Smooth muscle cell (in vitro differentiated cells): ENCODE measurements around the gene CAMSAP3. TPM values are rescaled to one million over a fixed set of nuclear protein-coding genes. Genes with fewer than 3 reads are reported as not detected.

ENCODE experiments used
- DNase-seq: peaks from one replicate; lab custom pipeline; 2025; ENCODE audit not compliant: unreplicated experiment; lab: John Stamatoyannopoulos, UW
- H2AFZ ChIP-seq: fragments of 200-600 bp; sonication (generic); 2 replicates; pipeline ENCODE4 v1.6.0; 2016; ENCODE audit warnings: antibody characterized with exemption, low read depth, mild to moderate bottlenecking
- H3F3A ChIP-seq: fragments of 200-600 bp; sonication (generic); 2 replicates; pipeline ENCODE4 v1.6.0; 2017; ENCODE audit warnings: antibody characterized with exemption, low read depth
- H3K27ac ChIP-seq: fragments of 200-600 bp; sonication (generic); 2 replicates; pipeline ENCODE4 v1.5.1; 2016; ENCODE audit warnings: low read depth, mild to moderate bottlenecking
- H3K27me3 ChIP-seq: fragments of 200-600 bp; sonication (generic); 2 replicates; pipeline ENCODE4 v1.6.1; 2016; ENCODE audit warnings: low read depth, mild to moderate bottlenecking
- H3K36me3 ChIP-seq: fragments of 200-600 bp; sonication (generic); 2 replicates; pipeline ENCODE4 v1.5.1; 2016; ENCODE audit warnings: low read depth
- H3K4me1 ChIP-seq: fragments of 200-600 bp; sonication (generic); 2 replicates; pipeline ENCODE4 v1.5.1; 2016; ENCODE audit warnings: low read depth
- H3K4me2 ChIP-seq: fragments of 200-600 bp; sonication (generic); 2 replicates; pipeline ENCODE4 v1.6.0; 2016; ENCODE audit warnings: mild to moderate bottlenecking
- H3K4me3 ChIP-seq: fragments of 200-600 bp; sonication (generic); 2 replicates; pipeline ENCODE4 v1.5.1; 2016; ENCODE audit warnings: mild to moderate bottlenecking
- H3K79me2 ChIP-seq: fragments of 200-600 bp; sonication (generic); 2 replicates; pipeline ENCODE4 v1.6.0; 2016; ENCODE audit warnings: low read depth, mild to moderate bottlenecking
- H3K9ac ChIP-seq: fragments of 200-600 bp; sonication (generic); 2 replicates; pipeline ENCODE4 v1.6.0; 2016; ENCODE audit warnings: low read depth
- H3K9me3 ChIP-seq: fragments of 200-600 bp; sonication (generic); replicated peaks from 2 replicates; pipeline ENCODE4 v1.5.1; 2016; ENCODE audit warnings: low read depth
- H4K20me1 ChIP-seq: fragments of 200-600 bp; sonication (generic); 2 replicates; pipeline ENCODE4 v1.6.0; 2016; ENCODE audit warnings: low read depth
- WGBS: methylation state at CpG from one replicate; pipeline ENCODE4 v1.1.7; 2016; ENCODE audit warnings: low lambda C conversion rate; 5-methylcytosine and 5-hydroxymethylcytosine counted together
- polyA plus RNA-seq: library from polyadenylated mRNA; unstranded; fragments of >200 nt; fragmentation: Nextera tagmentation; extraction: Ambion mirVana; gene quantifications from 2 replicates; pipeline ENCODE4 v1.2.1, GENCODE V29; 2016
- total RNA-seq: library from RNA; depleted of rRNA; stranded (reverse); fragments of >200 nt; gene quantifications from 2 replicates; pipeline ENCODE4 v1.2.3, GENCODE V29; 2014
- TF ChIP-seq, protein P1 (sequence below): fragments of 200-600 bp; sonication (generic); IDR thresholded peaks from 2 replicates; pipeline ENCODE4 v1.5.1; 2017; ENCODE audit warnings: borderline replicate concordance, mild to moderate bottlenecking, antibody characterized with exemption; ENCODE audit not compliant: insufficient read depth, poor library complexity, severe bottlenecking

Gene CAMSAP3
- total and polyA plus RNA-seq, 2 experiments from 2014 or later: 1.4 to 1.8 TPM

GRCh38 chr19:7560255-7560654 is 35.4 kb upstream of the CAMSAP3 start:
- H3K27ac ChIP-seq: no peak overlapping the region
- H3K9me3 ChIP-seq: no peaks in the 10 kb centered on the region
- no peak overlapping the region for H3K9ac ChIP-seq
- no peaks in the 10 kb centered on the region for H3K27me3 ChIP-seq
- H3K36me3 ChIP-seq: no peaks in the 10 kb centered on the region
- no peak overlapping the region for H3K4me3 ChIP-seq
- H3K4me1 ChIP-seq: no peaks in the 10 kb centered on the region
- H4K20me1 ChIP-seq: no peaks in the 10 kb centered on the region
- no peaks in the 10 kb centered on the region for H3K79me2 ChIP-seq
- no peaks in the 10 kb centered on the region for H3F3A ChIP-seq
- DNase-seq: no peak
- 87% methylated on average over 2 of the region's 2 CpGs for WGBS
- H2AFZ ChIP-seq: no peak overlapping the region
- TF ChIP-seq, protein P1, sequence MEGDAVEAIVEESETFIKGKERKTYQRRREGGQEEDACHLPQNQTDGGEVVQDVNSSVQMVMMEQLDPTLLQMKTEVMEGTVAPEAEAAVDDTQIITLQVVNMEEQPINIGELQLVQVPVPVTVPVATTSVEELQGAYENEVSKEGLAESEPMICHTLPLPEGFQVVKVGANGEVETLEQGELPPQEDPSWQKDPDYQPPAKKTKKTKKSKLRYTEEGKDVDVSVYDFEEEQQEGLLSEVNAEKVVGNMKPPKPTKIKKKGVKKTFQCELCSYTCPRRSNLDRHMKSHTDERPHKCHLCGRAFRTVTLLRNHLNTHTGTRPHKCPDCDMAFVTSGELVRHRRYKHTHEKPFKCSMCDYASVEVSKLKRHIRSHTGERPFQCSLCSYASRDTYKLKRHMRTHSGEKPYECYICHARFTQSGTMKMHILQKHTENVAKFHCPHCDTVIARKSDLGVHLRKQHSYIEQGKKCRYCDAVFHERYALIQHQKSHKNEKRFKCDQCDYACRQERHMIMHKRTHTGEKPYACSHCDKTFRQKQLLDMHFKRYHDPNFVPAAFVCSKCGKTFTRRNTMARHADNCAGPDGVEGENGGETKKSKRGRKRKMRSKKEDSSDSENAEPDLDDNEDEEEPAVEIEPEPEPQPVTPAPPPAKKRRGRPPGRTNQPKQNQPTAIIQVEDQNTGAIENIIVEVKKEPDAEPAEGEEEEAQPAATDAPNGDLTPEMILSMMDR: no peak
- H3K4me2 ChIP-seq: no peak overlapping the region

DNA sequence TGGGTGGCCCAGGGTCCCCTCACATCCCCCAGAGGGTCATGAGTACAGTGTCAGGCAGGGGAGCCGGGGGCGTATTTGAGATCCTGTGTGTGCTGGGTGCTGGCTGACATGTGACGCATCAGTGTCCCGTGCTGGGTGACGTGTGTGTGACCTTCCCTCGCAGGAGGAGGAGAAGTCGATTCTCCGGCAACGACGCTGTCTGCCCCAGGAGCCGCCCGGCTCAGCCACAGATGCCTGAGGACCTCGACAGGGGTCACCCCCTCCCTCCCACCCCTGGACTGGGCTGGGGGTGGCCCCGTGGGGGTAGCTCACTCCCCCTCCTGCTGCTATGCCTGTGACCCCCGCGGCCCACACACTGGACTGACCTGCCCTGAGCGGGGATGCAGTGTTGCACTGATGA is 34.3 kb upstream of the CAMSAP3 start:
- DNase-seq: no peak

GRCh38 chr19:7562646-7563393 is 32.8 kb upstream of the CAMSAP3 start:
- Histone ChIP-seq H3F3A (no peaks in the 10 kb centered on the region), H3K4me1 (no peaks in the 10 kb centered on the region), H2AFZ (no peak overlapping the region), H3K4me3 (no peak overlapping the region), H3K27ac (no peak overlapping the region), H3K27me3 (no peaks in the 10 kb centered on the region), H4K20me1 (no peaks in the 10 kb centered on the region), H3K4me2 (no peak overlapping the region), H3K79me2 (no peaks in the 10 kb centered on the region), H3K9me3 (no peaks in the 10 kb centered on the region), H3K36me3 (no peaks in the 10 kb centered on the region), H3K9ac (no peak overlapping the region)
- no peak for DNase-seq
- WGBS: 69% methylated on average over 16 of the region's 16 CpGs
- TF ChIP-seq, protein P1: no peak

More for the DNA sequence above, 34.3 kb upstream of the CAMSAP3 start:
- H3K9me3 ChIP-seq: no peaks in the 10 kb centered on the region
- no peak overlapping the region for H3K27ac ChIP-seq
- no peak overlapping the region for H3K4me3 ChIP-seq
- no peaks in the 10 kb centered on the region for H3K27me3 ChIP-seq
- TF ChIP-seq, protein P1: no peak
- H3K4me2 ChIP-seq: no peak overlapping the region
- H3F3A ChIP-seq: no peaks in the 10 kb centered on the region
- H3K79me2 ChIP-seq: no peaks in the 10 kb centered on the region
- 93% methylated on average over 11 of the region's 17 CpGs for WGBS
- H3K4me1 ChIP-seq: no peaks in the 10 kb centered on the region
- H2AFZ ChIP-seq: no peak overlapping the region
- no peaks in the 10 kb centered on the region for H4K20me1 ChIP-seq
- H3K36me3 ChIP-seq: no peaks in the 10 kb centered on the region
- H3K9ac ChIP-seq: no peak overlapping the region

- H3K9ac ChIP-seq: no peak overlapping the region
- H3K4me1 ChIP-seq: no peaks in the 10 kb centered on the region
- H3K27ac ChIP-seq: no peak overlapping the region
- H3K36me3 ChIP-seq: no peaks in the 10 kb centered on the region
- H3K79me2 ChIP-seq: no peaks in the 10 kb centered on the region
- H4K20me1 ChIP-seq: no peaks in the 10 kb centered on the region
- H2AFZ ChIP-seq: no peak overlapping the region
- H3K9me3 ChIP-seq: no peaks in the 10 kb centered on the region
- no peaks in the 10 kb centered on the region for H3F3A ChIP-seq
- TF ChIP-seq, protein P1: no peak
- no peak overlapping the region for H3K4me2 ChIP-seq
- 93% methylated on average over 4 of the region's 4 CpGs for WGBS
- H3K4me3 ChIP-seq: no peak overlapping the region
- DNase-seq: no peak
- H3K27me3 ChIP-seq: no peaks in the 10 kb centered on the region
Observed at GRCh38 chr19:7564866-7565265, 30.8 kb upstream of the CAMSAP3 start.
